HG03571 (cell line): ENCODE measurements around the gene DHRS2.

Experiments
- ATAC-seq: cut with Tn5 transposase; IDR thresholded peaks from one replicate; pipeline ENCODE4 v1.9.1; 2021; ENCODE audit not compliant: unreplicated experiment

DHRS2 gene

GRCh38 chr14:23612354-23612732, 23.8 kb upstream of the DHRS2 start:
- ATAC-seq: no peak

- ATAC-seq: no peak
Measured at GRCh38 chr14:23612802-23613201, 23.4 kb upstream of the DHRS2 start.

- no peak for ATAC-seq
Measured at GRCh38 chr14:23613242-23614070, 22.7 kb upstream of the DHRS2 start.

- ATAC-seq: no peak
Measured at GRCh38 chr14:23614395-23614828, 21.8 kb upstream of the DHRS2 start.

- no peak for ATAC-seq
Measured at GRCh38 chr14:23615856-23616255, 20.3 kb upstream of the DHRS2 start.

GRCh38 chr14:23617539-23617938, 18.6 kb upstream of the DHRS2 start:
- ATAC-seq: no peak

- no peak for ATAC-seq
Measured at GRCh38 chr14:23618415-23618988, 17.7 kb upstream of the DHRS2 start.

- no peak for ATAC-seq
Measured at GRCh38 chr14:23620177-23620702, 15.9 kb upstream of the DHRS2 start.

- ATAC-seq: no peak
Measured at GRCh38 chr14:23621204-23621931, 14.8 kb upstream of the DHRS2 start.

GRCh38 chr14:23621932-23622730, 14.0 kb upstream of the DHRS2 start:
- no peak for ATAC-seq

GRCh38 chr14:23622990-23623389, 13.2 kb upstream of the DHRS2 start:
- no peak for ATAC-seq

GRCh38 chr14:23623962-23624361, 12.2 kb upstream of the DHRS2 start:
- ATAC-seq: no peak

- no peak for ATAC-seq
Measured at GRCh38 chr14:23624830-23625404, 11.2 kb upstream of the DHRS2 start.

GRCh38 chr14:23626946-23627345, 9.2 kb upstream of the DHRS2 start:
- ATAC-seq: no peak

- ATAC-seq: no peak
Measured at GRCh38 chr14:23627961-23628360, 8.2 kb upstream of the DHRS2 start.

GRCh38 chr14:23629204-23629603, 7.0 kb upstream of the DHRS2 start:
- ATAC-seq: no peak

GRCh38 chr14:23629832-23630396, 6.2 kb upstream of the DHRS2 start:
- ATAC-seq: no peak

GRCh38 chr14:23630687-23631086, 5.5 kb upstream of the DHRS2 start:
- no peak for ATAC-seq

- ATAC-seq: no peak
Measured at GRCh38 chr14:23631234-23631633, 4.9 kb upstream of the DHRS2 start.
